ENCODE data around the gene POMC.
"Not testable (repeated sequence)": the region's sequence is repeated elsewhere in the genome, so short reads cannot be mapped to it uniquely, and the experiment has no call there.

POMC gene

DNA sequence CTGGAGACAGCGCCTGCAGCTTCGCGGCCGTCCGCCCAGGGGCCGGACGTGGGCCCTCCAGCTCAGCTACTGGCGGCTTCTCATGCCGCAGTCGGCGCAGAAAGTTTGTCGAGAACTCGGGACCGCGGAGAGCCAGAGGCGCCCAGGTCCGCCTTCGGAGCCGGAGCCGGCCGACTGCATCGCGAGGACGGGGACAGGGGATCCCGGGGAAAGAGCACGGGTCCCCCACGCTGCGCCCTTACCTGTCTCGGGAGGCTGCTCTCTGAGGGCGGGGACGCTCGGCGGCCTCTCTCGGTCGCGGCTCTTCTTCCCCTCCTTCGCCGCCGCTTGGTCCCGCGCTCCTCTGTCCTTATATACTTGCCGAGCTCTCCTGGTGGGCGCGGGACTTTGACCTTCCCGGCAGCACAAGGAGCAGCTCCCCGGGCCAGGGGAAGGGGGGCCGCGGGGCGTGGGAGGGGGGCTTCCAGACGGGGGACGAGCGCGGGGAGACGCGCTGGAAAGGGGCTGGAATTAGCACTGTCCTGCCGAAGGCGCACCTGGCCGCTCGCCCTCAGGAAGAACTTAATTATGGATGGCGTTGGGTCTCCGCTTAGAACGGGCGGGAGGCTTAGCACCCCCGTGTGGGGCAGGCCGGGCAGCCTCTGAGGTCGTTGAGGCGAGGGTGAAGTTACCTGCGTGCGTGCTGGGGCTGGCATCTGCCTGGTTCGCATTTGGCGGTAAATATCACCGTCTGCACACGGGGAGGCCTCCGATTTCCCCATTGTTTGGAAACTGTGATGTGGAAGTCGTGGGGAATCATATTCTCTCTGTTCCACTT is at the start of gene POMC:
Gene POMC (minus strand): TSS at position 325 of the 817 bp plus-strand sequence. CDS start 3,808 bp downstream, outside the sequence.
- peak; percentile 14 for DNase-seq (ENCODE audit: low spot score)

DNA sequence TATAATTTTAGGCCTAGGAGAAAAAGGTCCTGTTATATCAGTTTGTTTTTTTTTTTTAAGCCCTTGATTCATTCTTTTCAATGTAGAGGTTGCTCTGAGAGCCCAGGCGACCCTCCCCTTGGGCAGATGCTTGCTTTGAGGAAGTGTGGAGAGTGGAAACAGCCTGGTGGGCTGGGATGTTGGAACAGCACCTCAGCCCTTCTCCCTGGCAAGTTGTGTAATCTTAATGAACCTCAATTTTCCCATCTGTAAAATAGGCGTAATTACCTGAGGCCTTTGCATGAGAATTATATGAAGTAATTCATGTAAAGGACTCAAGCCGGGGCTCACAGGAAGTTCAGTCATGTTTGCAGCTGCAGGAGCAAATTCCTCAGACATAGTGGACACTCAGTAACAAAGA is 49.7 kb upstream of the POMC start:
- no peak for DNase-seq (ENCODE audit: low spot score)

DNA sequence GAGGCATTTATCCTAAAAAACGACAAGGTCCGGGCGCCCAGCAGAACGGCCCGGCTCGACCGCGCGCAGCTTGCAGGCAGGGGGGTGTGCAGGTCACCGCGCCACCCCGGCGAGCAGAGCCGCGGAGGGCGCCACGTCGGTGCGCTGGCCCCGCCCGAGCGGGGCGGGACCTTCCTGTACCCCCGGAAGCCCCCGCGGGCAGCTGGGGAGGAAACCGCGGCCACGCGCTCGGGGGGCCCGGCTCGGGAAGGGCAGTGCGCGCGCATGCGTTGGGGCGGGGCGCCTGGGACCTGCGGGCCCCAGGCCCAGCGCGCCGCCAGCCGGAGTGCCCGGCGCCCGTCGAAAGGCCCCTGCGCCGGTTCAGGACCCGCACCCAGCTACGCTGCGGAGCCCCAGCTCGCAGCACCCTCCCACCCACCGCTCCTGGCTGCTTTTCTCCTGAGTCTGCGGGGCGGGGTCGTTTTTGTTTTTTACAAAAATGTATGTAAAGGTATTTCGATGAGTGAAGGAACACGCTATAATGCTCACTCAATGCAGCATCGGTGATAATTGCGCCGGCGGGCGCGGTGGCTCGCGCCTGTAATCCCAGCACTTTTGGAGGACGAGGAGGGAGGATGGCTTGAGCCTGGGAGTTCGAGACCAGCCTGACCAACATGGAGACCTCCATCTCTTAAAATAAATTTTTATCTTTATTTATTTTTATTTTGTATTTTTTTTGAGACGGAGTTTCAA is 47.7 kb upstream of the POMC start:
- peak; percentile 84 for DNase-seq (ENCODE audit: low spot score)

DNA sequence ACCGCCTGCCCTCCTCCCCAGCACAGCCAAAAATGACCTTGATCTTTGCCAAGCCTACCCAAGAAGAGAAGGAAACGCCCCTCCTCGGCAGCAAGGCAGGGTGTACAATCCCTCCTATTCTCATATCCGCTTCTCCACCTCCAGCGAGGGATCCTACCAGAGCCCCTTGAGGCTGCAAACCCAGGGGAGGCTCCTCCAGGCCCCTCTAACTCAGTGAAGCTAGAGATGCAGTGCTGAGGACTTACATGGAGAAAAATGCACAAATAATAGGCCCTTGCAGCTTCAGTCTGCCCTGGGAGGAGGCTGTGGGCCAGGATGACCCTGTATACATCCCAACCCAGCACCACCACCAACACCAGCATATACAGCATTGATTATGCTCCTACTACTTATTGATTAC is 46.9 kb upstream of the POMC start:
- no peak for DNase-seq (ENCODE audit: low spot score)

DNA sequence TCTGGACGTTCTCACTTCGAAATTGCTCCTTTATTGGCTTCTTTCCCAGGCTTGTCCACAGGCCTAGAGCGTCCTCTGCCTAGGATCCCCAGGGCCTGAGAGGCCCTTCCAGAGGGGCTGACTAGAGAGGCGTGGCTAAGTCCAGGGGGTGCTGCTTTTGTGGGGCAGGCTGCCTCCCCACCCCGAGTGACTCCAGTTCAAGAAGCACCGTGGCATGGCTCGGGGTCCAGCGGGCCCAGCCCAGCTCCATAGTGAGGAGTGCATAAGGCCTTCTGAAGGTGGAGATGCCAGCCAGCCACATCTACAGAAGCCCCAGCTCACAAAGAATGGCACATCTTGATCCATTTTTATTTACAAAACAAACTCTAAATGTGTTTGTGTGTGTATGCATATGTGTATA is 44.8 kb upstream of the POMC start:
- no peak for DNase-seq (ENCODE audit: low spot score)

DNA sequence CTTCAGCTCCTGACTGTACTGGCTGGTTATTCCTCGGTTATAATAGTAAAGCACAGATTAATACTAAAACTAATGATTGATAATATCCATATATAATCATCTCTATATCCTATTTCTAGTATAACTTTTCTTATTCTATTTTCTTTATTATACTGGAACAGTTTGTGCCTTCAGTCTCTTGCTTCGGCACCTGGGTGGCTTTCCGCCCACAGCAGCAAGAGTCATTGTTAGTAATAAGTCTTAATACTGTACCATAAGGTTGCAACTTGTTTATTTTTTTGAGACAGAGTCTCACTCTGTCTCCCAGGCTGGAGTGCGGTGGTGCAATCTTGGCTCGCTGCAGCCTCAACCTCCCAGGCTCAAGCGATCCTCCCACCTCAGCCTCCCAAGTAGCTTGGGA is 42.5 kb upstream of the POMC start:
- DNase-seq (ENCODE audit: low spot score), result not testable (repeated sequence)

DNA sequence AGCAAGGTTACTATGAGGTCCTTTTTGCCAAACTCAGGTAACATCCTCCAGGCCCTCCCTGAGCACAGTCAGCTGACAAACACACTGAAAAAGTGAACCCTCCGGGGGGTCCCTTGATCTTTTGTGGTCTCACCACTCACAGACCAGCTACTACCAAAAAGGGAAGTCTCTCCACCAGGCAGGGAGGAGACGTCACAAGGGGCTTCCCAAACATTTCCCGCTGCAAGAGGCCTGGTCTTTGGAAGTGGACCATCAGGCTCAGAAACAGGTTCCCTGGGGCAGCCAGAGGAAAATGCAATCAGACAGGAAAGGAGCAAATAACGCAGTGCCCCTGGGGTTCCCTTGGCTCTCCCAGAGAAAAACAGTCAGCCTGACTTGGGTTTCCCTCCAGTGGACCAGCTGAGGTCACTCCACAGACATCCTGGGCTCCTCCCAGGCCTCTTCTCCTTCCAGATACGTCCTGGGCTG is 38.7 kb upstream of the POMC start:
- no peak for DNase-seq (ENCODE audit: low spot score)

DNA sequence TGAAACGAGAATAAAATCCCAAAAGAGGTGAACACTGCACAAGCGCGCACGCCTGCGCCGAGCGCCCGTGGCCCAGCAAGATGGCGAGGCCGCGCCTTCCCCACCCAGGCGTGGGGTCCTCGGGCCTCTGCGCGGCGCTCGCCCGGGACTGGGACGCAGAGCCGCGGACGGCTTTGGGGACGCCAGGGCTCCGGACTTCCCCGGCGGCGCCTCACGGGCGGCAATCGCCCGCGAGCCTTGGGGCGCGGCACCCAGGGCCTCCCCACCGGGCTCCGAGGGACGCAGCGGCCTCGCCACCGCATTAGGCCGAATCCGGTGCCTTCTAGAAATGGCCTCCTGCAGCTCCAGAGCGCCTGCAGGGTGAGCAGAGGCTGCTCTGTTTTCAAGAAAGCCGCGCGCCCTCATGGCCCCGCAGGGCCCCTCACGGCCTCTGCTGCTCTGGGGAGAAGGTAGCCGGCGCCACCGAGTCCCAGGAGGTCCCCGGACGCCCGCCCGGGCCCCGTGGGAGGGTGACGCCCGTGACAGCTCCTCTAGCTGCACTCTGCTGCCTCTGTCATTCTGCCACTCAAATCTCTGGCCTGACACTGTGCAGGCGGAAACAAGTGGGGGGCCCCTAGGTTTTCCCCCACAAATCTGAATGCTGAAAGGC is 35.9 kb upstream of the POMC start:
- peak; percentile 22 for DNase-seq (ENCODE audit: low spot score)

DNA sequence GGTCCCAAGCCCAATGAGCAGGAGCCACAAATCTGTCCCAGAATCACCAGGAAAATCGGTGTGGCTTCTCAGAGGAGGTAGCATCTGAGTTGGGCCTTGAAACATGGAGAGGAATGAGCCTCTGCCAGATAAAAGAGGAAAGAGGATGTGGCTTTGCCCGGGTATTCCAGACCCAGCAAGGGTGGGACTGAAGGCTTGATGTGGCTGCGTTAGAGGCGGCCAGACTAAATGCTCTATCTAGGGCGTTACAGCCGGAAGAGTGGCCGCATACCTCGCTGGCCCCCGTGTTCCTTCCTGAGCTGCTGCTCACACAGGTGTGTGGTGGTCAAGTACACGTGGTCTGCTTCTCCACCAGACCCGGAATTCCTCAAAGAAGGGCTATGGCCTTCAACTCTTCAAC is 33.9 kb upstream of the POMC start:
- no peak for DNase-seq (ENCODE audit: low spot score)

DNA sequence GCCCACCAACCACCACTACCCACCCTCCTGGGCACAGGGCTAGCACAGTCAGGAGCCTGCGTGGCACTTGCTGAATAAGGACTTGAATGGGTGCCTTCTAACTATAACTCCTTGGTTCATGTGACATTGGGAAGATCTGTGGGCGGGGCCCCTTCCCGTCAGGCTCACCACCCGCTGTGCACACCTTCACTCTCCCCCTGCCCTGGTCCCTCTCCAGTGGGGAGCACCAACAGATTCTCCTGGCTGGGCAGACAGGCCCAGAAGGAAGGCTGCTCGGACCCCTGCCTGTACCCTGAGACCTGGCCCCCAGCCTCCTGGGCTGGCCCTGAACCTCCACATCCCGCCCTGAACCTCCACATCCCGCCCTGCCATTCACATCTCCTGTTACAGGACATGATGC is 33.4 kb upstream of the POMC start:
- DNase-seq (ENCODE audit: low spot score), result no peak

DNA sequence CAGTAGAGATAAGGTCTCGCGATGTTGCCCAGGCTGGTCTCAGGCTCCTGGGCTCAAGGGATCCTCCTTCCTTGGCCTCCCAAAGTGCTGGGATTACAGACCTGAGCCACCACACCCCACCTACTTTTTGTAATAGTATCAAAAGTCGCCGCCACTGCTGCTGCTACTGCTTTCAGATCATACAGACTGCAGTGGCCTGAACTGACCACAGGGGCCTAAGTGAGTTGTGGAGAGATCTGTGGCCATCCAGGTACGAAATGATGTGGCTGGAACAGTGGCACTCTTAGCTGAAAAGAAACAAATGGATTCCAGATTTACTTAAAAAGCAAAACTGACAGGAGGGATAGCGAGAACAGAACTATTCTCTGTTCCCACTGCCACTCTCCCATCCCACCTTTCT is 32.9 kb upstream of the POMC start:
- DNase-seq (ENCODE audit: low spot score), result no peak

DNA sequence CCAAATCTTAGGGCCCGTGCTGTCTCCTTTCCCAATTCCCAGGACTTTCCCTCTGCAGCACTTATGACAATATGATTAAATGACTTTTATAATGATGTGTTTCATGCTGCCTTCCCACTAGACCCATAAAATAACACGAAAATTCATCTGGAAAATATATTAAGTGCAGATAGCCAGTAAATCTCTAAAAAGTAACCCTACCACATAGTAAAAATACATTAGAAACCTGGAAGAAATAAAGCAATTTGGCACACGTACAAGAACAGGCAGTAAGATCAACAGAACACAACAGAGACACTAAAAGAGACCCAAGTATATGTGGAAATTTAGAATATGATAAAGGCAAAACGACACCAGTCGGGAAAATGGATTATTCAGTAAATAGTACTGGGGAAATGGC is 30.2 kb upstream of the POMC start:
- DNase-seq (ENCODE audit: low spot score), result no peak

DNA sequence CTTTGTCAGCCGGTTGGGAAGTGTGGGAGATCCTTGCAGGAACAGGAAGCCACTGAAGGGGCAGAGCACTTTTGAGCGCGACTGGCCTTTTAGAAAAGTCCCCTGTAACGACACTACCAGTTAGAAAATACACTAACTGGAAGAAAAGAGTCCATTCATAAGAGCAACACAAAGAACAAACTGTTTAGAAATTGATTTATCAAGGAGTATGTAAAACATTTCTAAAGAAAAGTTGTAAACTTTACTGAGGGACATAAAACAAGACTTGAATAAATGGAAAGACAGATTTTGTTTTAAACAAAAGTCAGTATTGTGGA is 29.8 kb upstream of the POMC start:
- DNase-seq (ENCODE audit: low spot score), result no peak

DNA sequence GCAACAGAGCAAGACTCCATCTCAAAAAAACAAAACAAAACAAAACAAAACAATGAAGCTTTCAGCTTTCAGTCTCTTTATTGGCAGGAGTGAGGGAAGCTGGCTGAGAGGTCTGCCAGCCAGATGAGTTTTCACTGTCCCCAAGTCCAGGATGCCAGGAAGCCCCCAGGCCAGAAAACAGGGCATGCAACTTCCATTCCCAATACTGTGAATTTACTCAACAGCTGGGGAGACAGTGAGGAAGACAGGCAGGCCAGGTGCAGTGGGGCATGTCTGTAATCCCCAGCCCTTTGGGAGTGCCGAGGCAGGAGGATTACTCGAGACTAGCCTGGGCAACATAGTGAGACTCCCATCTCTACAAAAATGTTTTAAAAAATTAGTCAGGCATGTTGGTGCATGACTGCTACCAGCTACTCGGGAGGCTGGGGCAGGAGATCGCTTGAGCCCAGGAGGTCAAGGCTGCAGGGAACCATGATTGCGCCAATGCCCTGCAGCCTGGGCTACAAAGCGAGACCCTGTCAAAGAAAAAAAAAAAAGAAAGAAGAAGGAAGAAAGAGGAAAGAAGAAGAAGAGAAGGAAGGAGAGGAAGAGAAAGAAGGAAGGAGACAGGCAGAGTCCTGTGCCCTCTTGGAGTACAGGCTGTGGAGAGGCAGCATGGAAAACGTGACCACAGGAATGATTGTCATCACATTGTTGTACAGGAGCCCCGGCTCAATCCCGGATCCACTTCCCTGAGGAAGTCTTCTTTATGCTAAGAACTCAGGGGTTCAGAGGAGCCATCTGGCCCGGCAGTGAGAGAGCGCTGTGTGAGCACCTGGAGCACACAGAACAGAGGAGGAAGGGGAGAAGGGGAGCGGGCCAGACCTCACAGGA is 29.2 kb upstream of the POMC start:
- DNase-seq (ENCODE audit: low spot score), result no peak

DNA sequence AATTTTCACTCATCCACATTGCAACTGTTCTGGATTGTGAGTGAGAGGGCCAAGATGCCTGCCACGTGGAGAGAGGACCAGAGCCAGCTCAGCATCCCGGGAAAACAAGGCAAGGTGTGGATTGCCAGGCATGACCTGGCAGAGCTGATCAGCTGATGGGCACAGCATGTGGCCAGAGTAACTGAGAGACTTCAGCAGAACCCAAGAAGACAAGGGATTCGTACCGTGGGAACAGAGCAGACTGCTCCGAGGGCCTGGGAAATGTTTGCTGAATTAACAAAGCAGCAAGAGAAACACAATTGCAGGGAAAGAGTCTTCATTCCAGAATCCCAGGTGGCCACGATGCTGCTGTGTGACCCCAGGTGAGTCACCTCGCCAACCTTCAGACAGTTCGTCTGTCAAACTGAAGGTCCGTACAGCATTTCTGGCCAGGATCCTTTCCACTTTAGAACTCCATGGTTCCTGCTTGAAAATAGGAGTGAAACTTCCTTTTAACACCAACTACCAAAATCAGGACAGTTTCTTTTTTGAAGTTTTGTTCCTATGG is 26.3 kb upstream of the POMC start:
- no peak for DNase-seq (ENCODE audit: low spot score)

DNA sequence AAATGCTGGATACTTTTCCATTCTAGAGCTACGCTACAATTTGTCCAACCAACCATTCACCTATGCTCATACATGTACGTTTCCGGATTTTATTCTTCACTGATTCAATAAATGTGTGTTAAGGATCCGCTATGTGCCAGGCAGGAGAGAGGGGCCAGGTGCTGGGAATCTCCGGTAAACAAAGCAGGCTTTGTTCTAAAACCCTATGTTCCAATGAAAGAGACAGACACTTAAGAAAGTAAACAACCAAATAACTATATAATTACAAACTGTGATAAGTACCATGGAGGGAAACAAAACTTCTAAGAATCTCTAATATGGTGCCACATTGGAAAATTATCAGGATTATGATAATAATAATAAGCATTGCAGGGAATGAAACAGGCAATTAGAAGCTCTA is 22.2 kb upstream of the POMC start:
- no peak for DNase-seq (ENCODE audit: low spot score)

DNA sequence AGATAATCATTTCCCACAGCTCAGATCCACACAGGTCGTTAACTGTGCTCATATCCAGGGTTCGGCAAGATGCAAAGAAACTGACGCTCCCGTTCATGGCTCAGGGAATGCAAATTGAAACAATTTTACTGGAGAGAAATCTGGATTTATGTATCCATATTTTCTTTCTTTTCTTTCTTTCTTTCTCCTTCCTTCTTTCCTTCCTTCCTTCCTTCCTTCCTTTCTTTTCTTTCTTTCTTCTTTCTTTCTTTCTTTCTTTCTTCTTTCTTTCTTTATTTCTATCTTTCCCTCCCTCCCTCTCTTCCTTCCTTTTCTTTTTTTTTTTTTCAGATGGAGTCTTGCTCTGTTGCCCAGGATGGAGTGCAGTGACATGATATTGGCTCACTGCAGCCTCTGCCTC is 20.0 kb upstream of the POMC start:
- no peak for DNase-seq (ENCODE audit: low spot score)

DNA sequence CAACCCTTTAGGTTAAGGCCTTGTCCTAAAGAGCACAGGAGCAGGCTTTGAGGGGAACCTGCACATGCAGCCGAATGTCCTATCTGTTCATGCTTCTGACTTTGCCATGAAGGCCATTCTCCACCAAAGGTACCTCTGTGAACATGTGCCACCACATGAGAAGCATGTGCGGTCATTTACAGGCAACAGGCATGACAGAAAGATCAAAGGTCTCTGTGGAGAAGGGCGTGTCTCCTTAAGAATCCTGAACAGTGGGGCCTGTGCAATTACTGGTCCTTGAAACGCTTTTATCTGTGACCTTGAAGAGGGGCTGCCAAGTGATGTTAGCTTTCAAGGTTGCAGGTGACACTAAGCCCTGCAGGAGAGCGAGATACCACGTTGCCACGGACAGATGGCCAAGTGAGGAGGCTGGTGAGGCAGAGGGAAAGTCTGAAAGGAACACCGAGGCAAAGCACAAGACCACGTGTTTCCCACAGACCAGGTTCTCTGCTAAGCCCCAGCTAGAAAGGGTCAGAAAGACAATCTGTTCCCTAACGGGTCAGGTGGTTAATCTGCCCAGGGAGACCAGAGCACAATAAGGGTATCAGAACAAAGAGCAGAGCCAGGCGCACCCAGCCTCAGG is 19.5 kb upstream of the POMC start:
- DNase-seq (ENCODE audit: low spot score), result no peak

DNA sequence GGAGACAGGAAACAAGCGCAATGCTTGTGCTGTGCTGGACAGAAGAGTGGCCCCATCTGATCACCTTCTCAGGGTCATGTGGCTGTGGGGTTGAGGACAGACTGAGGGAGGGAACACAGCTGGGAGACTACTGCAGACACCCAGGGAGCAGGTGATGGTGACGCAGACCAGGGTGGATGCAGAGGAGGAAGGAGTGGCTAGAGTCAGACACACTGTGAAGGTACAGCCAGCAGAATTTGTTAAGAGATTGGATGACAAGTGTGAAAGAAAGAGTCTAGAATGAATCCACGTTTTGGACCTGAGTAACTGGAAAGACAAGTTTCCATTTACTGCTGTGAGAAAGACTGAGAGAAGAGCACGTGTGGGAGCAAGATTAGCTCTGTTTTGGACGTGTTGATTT is 15.9 kb upstream of the POMC start:
- DNase-seq (ENCODE audit: low spot score), result no peak

DNA sequence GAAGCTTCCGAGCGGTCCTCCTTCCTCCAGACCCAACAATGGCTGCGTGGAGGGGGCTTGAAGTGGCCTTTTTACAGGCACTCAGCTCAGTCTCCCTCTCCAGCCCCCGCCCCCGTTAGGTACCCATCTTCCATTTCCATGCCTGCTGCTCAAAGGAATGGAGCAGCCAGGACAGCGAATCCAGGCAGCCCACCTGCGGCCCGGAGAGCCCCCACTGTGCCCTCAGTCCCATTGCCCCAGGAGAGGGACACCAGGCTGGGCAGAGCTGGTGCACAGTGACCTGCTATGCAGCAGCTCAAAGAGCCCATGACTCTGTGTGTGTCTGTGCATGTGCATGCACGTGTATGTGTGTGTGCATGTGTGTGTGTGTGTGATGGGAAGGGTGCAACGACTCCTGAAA is 10.6 kb upstream of the POMC start:
- no peak for DNase-seq (ENCODE audit: low spot score)

DNA sequence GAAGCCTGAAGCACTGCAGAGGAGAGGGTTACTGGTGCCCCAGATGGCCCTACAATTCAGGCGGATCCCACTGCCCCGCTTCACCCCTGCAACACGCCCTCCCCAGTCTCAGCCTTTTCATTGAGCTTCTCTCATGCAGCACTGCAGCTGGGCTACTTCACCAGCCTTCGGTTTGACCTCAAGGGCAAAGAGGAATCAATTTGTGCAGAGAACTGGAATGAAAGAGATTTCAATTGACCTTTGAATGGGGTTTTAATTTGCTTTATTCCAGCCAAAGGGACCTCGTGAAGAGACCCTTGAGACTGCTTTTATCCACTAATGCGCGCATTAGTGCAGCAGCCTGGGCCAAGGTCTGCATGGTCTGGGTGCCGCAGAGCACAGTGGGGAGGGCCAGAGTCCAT is 8.8 kb upstream of the POMC start:
- DNase-seq (ENCODE audit: low spot score), result no peak
